Stimulated activated CD4-positive, alpha-beta T cell treated with anti-CD3 and anti-CD28 coated beads, Interleukin-4, amount 100 ng/mL, for 48 hours (primary cell): ENCODE measurements around the gene MAP6.
"Not testable (repeated sequence)": the region's sequence is repeated elsewhere in the genome, so short reads cannot be mapped to it uniquely, and the experiment has no call there.

Experiments used
- DNase-seq, 2 donors: peaks; one replicate each; pipeline ENCODE4 v3.0.0-alpha.2; 2020; ENCODE audit warnings: low read depth in 2 of 2

MAP6 gene

GRCh38 chr11:75591966-75592365 lies 76.9 kb downstream of the MAP6 start:
- no peak for DNase-seq

GRCh38 chr11:75591371-75591770 lies 77.5 kb downstream of the MAP6 start:
- DNase-seq = no peak

DNA sequence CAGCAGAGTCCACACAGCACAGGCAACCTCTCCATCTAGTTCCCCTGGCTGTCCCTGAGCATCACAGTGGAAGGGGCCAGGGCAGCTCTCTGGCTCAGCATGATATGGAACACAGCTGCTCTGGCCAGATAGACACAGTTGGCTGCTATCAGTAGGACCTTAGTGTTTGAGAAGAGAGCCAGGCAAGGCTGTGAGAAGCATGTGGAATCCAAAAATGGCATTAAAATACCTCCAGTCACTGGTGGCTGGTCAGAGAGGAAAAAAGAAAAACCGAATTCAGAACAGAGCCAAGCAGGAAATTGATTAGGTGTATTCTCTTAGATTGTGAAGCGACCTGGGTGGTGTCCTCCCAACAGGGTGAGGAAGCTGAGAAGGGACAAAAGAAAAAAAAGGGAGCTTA lies 78.9 kb downstream of the MAP6 start:
- no peak for DNase-seq

DNA sequence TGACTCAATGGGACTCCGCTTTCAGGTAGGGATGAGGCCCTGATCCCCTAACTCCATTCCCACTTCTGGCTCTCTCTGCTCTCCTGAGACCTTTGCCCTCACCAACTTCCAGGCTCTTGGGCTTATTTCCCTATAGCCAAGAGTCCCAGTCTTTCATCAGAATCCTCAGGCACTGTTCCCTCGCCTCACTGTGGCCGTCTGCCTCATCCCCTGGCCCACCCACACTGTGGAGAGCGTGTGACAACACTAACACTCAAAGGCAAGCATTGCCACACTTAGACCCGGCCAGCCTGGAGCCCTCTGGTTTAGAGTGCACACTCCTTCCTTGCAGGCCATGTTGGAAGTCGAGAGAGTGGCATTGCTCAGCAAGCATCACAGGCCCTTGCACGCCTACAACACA lies 79.8 kb downstream of the MAP6 start:
- no peak for DNase-seq

- DNase-seq = no peak
Measured at GRCh38 chr11:75588051-75588481, 80.8 kb downstream of the MAP6 start.

DNA sequence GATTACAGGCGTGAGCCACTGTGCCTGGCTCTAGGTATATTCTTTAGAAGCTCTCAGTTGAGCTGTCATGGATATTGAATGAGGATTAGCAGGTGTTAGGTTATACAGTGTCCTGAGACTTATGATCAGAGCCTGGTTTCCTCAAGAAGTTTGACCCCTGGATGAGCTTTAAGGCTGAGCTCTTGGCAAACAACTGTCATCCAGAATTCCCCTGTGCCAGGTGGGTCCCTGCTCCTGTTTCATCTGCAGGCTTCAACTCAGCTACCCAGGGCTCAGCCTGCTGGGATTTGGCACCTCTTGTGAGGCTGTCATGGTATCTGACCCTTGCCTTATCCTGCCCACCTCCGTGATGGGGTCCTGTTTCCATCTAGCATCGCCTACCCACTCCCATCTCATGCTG lies 82.4 kb downstream of the MAP6 start:
- DNase-seq = no peak

- no peak for DNase-seq
Measured at GRCh38 chr11:75585293-75585670, 83.6 kb downstream of the MAP6 start.

- not testable (repeated sequence) for DNase-seq
Measured at GRCh38 chr11:75584659-75585292, 84.1 kb downstream of the MAP6 start.

- DNase-seq = no peak
Measured at GRCh38 chr11:75583718-75584658, 84.8 kb downstream of the MAP6 start.

DNA sequence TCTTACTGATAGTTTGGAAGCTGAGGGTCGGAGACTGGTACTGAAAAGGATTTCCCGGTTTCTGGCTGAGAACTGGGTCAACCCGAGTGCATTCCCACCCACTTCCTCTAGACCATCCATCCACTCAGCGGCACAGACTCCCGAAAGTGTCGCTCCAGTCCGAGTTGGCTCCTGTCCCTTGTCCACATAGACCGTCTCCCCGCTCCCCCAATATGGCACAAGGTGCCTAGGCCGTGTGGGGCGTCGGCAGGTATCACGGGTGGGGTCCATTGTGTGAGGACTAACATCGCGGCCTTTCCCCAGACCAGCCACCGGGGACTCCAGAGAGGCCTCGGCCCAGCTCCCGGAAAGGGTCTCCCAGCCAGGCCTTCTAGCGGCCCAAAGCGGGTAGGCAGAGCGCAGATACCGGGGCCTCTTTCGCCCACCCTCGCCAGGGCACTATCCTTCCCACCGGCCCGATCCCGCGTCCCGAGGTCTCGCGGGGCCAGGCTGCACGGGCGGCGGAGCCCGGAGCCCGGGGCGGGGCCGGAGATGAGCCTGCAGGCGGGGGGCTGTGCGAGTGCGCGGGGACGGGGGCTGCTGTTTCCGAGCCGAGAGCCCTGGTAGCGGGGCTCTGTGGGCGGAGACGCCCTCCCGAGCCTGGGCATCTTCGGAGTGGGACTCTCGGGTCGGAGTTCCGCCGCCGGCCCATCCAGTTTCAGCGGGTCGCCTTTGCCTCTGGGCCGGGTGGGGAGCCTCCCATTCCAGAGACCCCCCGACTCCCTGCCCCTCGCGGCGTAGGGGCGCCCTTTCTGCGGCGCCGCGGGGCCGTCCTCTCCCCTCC lies 85.7 kb downstream of the MAP6 start:
- DNase-seq = peak; percentile 12 to 51

GRCh38 chr11:75582506-75582894 lies 86.3 kb downstream of the MAP6 start:
- no peak for DNase-seq

- no peak for DNase-seq
Measured at GRCh38 chr11:75579841-75580240, 89.0 kb downstream of the MAP6 start.

DNA sequence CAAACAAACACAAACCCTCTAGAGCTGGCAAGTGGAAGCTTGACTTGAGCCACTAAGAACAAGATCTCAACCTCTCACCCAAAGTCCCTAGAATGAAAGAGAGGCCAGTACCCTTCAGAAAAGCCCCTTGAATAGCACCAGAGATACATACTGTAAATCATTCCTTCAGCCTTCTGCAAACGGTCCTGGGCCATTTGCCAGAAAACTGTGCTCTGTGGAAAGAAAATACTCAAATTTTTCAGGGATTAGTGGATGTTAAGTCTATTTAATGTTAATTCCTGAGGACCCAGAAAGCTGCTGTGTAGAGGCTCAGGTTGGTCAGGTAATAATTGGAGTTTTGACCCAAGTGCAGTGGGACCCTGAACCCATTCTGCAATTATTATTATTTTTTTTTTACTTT lies 89.9 kb downstream of the MAP6 start:
- DNase-seq = no peak

GRCh38 chr11:75577207-75577606 lies 91.6 kb downstream of the MAP6 start:
- DNase-seq = peak; percentile 42 to 54

DNA sequence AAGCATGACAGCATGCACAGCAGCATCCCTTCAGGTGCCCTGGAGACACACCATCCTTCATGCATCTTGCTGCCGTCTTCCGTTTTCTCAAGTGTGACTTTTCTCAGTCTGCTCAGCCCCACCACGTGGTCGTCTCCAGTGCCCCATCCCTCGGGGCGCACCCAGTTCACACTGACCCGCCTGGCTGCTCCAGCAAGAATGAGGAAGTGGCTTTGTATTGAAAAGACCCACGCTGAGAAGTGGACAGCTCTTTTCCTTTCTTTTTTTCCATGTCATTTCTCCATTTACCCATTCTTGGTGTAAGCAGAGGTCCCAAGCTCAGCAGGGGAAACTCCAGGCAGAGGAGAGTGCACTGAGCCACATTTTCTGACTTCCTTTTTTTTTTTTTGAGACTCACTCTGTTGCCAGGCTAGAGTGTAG lies 92.3 kb downstream of the MAP6 start:
- DNase-seq = no peak

- DNase-seq = no peak
Measured at GRCh38 chr11:75576017-75576416, 92.8 kb downstream of the MAP6 start.

DNA sequence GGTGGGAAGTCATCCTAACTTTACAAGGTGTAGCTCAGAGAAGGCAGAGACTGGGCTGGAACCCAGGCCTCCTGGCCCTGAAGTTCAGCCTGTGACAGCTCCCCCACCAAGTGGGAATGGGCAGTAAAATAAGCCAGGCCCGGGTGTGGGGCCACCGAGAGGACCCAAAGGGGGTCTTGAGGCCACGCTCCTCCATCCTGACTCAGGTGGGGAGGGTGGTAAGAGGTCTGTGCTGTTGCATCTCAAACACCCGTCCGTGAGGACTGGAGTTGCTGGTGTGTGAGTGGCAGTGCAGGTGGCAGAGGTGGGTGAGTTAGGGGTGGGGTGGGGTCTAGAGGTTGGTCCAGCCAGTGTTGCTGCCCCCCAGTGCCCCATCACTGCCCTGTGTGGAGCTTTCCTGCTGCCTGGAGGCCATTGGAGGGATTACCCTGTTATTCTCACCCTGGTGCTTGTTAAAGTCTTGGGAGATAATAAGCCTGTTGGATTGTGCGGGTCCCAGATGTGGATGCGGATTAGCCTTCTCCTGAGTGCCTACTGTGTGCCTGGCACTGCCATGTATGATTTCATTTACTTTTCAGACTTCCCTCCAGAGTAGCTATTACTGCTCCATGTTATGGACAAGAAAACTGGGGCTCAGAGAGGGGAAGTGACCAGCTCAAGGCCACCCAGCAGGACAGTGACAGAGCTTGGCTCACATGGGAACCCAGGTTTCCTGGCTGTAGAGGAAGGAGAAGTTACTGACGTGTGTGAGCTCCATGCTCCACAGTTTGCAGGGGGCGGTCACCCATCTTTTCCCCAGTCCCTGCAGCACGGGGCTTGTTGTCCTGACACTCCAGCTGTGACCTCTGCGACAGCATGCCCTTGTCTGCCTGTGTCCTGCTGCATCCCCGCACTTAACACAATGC lies 93.9 kb downstream of the MAP6 start:
- no peak for DNase-seq

- DNase-seq = no peak
Measured at GRCh38 chr11:75572744-75573143, 96.1 kb downstream of the MAP6 start.

DNA sequence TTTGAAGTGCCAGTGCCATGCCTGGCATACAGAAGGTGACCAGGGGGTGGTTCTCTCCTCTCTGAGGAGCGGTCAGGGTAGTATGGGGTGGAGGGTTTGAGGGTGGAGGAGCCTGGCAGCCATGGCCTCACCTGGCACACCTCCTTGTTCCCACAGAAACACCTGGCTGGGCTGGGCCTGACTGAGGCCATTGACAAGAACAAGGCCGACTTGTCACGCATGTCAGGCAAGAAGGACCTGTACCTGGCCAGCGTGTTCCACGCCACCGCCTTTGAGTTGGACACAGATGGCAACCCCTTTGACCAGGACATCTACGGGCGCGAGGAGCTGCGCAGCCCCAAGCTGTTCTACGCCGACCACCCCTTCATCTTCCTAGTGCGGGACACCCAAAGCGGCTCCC lies 97.2 kb downstream of the MAP6 start:
- no peak for DNase-seq

- DNase-seq = no peak
Measured at GRCh38 chr11:75570559-75571139, 98.2 kb downstream of the MAP6 start.
